Jurkat, Clone E6-1 (cell line): ENCODE measurements around the gene ABCC1.

Experiments
- DNase-seq: peaks from one replicate; pipeline ENCODE4 v3.0.0-alpha.2; 2011; ENCODE audit warnings: low read depth, low spot score
- H3K4me3 ChIP-seq: 2 replicates; pipeline ENCODE4 v1.5.1; 2011; ENCODE audit warnings: mild to moderate bottlenecking, low read length, control low read depth, moderate library complexity

Gene ABCC1

GRCh38 chr16:15961571-15962090 is 12.2 kb downstream of the ABCC1 start:
- peak overlapping the region; percentile 37 for H3K4me3 ChIP-seq

GRCh38 chr16:15963307-15963910 is 14.0 kb downstream of the ABCC1 start:
- H3K4me3 ChIP-seq, result no peak overlapping the region
- DNase-seq, result no peak

More at GRCh38 chr16:15961571-15962090, 12.2 kb downstream of the ABCC1 start:
- DNase-seq, result no peak

DNA sequence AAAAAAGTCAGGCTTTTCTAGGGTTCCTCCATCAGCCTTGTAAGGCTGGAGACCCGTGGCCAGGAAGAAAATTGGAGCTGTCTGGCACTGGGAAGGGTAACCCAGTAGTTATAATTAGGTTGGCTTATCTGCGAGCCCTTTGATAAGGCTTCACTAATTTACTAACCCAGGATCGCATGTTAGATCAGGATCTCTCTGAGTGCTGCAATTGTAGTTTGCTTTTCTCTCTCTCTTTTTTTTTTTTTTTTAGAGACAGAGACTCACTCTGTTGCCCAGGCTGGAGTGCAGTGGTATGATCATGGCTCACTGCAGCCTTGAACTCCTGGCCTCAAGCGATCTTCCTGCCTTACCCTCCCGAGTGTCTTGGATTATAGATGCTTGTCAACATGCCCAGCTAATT is 17.0 kb downstream of the ABCC1 start:
- no peak for DNase-seq
- H3K4me3 ChIP-seq, result no peak overlapping the region

DNA sequence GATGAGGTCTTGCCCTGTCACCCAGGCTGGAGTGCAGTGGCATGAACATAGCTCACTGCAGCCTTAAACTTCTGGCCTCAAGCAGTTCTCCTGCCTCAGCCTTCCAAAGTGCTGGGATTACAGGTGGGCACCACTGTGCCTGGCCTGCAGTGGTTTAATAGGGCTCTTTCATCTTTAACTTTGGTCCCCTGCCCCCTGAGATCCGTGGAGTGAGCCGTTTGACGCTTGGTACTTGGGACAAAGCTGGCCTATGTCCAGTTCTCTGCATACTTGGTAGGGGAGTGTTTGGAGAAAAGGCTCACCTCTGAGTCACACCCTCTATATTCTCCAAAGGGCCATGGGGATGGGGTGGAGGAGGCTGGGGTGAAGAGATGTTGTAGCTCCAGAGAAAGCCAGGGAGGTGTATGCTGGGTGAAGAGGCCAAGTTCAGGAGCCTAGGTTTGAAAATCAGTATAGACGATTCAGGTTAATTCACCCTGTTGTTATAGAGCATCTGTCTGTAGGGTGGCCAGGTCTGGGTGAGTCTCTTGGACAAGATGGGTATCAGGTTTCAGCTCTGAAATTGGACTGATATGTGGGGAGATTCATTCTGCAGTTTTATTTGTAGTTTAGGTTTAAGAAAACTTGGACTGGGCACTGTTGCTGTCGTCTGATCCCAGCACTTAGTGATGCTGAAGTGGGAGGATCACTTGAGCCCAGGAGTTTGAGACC is 17.6 kb downstream of the ABCC1 start:
- no peak overlapping the region for H3K4me3 ChIP-seq
- DNase-seq, result no peak

DNA sequence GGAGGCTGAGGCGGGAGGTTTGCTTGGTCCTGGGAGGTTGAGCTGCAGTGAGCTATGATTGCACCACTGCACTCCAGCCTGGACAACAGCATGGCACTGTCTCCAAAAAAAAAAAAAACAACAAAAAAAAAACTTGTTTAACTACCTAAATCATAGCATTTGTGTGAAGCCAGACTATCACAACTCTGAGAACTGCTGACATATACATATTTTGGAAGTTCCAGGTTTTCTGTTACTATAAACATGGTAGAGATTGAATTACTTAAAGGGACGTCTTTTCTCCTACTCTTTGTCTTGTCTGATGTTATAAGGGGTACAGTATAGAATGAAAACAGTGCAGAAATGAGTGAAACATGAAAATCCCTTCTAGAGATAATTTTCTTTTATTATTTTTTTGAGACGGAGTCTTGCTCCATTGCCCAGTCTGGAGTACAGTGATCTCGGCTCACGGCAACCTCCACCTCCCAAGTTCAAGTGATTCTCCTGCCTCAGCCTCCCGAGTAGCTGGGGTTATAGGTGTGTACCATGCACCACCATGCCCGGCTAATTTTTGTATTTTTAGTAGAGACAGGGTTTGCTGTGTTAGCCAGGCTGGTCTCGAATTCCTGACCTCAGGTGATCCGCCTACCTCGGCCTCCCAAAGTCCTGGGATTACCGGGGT is 18.4 kb downstream of the ABCC1 start:
- no peak for DNase-seq

DNA sequence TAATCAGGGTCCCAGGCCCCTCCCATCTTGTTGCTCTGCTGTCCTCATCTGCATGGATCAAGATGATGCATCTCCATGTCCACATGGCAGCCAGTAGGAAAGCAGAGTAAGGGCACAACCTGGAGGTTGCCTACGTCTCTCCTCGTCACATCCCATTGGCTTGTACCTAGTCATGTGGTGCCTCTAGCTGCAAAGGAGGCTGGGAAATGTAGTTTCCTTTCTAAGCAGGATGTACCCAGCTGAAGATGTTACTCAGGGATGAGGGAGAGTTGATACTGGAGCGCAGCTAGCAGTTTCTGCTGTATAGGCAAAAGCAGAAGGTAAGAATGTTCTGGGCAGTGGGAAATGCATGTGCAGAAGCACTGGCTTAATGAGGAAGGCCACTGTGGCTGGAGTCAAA is 20.8 kb downstream of the ABCC1 start:
- no peak for DNase-seq
- no peak overlapping the region for H3K4me3 ChIP-seq

More for the DNA sequence above, 18.4 kb downstream of the ABCC1 start:
- H3K4me3 ChIP-seq, result no peak overlapping the region

DNA sequence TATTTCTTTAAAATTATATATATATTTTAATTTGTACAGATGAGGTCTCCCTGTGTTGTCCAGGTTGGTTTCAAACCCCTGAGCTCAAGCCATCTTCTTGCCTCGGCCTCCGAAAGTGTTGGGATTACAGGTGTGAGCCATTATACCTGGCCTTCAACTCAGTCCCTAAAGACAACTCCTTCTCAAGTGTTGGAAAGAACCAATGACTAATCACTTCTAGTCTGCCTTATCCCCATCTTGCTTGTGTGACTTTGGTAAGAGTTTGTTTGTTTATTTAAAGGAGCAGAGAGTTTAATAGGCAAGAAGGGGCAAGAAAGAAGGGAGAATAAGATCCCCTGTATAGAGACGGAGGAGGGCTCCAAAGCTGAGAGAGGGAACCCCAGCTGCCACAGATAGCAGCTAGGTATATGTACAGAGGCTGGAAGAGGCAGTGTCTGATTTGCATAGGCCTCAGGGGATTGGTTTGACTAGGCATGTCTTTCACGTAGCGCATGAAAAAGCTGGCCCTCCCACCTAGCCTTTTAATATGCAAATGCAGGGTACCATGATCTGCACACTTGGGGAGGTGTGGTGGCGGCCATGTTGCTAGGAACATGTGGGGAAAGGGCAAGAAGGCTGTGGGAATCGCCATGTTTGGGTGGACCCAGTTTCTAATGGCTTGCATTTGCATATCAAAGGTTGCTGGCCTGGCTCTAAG is 21.5 kb downstream of the ABCC1 start:
- DNase-seq, result no peak
- no peak overlapping the region for H3K4me3 ChIP-seq

GRCh38 chr16:15971440-15971815 is 22.0 kb downstream of the ABCC1 start:
- no peak overlapping the region for H3K4me3 ChIP-seq
- no peak for DNase-seq

- no peak for DNase-seq
- no peak overlapping the region for H3K4me3 ChIP-seq
Measured at GRCh38 chr16:15972046-15972868, 22.8 kb downstream of the ABCC1 start.

GRCh38 chr16:15973421-15973820 is 24.0 kb downstream of the ABCC1 start:
- no peak for DNase-seq
- no peak overlapping the region for H3K4me3 ChIP-seq

DNA sequence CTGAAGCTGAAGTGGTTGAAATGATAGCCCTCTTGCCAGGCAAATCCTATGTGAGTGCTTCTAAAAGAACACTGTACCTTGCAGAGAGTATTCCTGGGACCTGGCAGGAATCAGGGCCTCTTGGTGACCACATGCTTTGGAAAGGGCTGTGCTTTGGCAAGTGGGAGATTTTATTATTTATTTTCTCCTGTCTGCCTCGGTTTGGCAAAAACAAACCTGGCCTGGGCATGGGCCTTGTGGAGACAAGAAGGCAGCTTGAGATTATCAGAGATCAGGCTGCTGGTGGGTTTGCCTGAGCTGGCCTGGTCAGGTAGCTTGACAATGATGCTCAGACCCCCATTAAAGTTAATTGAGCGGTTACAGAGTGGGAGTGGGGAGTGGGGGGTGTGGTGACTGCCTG is 24.6 kb downstream of the ABCC1 start:
- DNase-seq, result no peak
- no peak overlapping the region for H3K4me3 ChIP-seq

DNA sequence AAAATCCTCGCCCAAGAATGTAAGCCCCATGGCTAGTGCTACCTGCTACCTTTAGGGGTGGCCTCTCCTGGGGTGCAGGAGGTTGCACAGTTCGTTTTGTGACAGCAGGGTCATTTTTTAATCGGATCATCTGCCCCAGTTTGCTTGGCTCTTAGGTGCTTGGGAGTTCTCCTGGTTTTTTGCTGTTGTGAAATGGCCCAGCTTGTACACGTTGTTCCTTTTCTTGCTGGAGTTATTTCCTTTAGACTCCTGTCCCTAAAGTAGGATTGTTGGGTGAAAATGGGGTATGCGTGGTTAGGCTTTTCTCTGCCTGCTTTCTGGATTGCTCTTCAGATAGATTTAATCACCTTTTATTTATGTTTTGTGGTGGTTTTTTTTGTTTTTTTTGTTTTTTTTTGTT is 25.8 kb downstream of the ABCC1 start:
- no peak for DNase-seq
- H3K4me3 ChIP-seq, result no peak overlapping the region

DNA sequence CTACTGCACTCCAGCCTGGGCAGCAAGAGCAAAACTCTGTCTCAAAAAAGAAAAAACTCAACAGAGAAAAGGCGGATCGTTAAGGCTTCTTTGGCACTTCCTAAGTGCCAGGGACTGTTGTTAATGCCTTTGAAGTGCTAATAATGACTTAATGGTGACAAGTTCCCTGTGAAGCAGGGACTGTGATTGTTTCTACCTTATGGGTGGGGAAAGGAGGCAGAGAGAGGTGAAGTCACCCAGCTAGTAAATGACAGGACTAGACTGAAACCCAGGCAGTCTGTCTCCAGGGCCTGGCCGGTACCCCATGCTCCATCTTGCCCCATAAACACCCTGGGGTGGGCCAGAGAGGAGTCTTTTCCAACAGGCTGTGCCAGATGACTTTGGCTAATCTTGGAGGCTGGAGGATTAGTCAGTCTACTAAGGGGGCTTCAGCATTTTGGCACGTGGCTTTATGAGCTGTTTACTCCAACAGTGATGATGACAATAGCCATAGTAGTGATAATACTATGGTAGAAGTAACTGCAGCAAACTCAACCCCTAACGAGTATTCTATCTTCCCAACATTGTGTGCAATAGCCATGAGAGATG is 26.9 kb downstream of the ABCC1 start:
- H3K4me3 ChIP-seq, result no peak overlapping the region

GRCh38 chr16:15976929-15977637 is 27.7 kb downstream of the ABCC1 start:
- no peak overlapping the region for H3K4me3 ChIP-seq
- DNase-seq, result no peak

More for the DNA sequence above, 26.9 kb downstream of the ABCC1 start:
- DNase-seq, result no peak

- no peak for DNase-seq
- H3K4me3 ChIP-seq, result no peak overlapping the region
Measured at GRCh38 chr16:15979801-15980200, 30.4 kb downstream of the ABCC1 start.

DNA sequence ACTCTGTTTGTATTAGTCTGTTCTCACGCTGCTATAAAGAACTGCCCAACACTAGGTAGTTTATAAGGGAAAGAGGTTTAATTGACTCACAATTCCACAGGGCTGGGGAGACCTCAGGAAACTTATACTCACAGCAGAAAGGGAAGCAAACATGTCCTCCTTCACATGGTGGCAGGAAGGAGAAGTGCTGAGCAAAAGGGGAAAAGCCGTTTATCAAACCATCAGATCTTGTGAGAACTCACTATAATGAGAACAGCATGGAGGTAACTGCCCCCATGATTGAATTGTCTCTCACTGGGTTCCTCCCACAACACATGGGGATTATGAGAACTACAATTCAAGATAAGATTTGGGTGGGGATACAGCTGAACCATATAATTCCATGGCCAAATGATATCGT is 30.9 kb downstream of the ABCC1 start:
- DNase-seq, result no peak
- H3K4me3 ChIP-seq, result no peak overlapping the region

GRCh38 chr16:15981382-15981781 is 32.0 kb downstream of the ABCC1 start:
- DNase-seq, result no peak
- no peak overlapping the region for H3K4me3 ChIP-seq
